GM12872 (cell line): Measurements from ENCODE around the gene KCNJ4.

Source experiments
- CTCF ChIP-seq: IDR thresholded peaks from 3 replicates; pipeline ENCODE4 v1.5.1; 2011; ENCODE audit warnings: low read depth, mild to moderate bottlenecking, low read length, moderate library complexity; ENCODE audit not compliant: insufficient read depth

KCNJ4 gene

DNA sequence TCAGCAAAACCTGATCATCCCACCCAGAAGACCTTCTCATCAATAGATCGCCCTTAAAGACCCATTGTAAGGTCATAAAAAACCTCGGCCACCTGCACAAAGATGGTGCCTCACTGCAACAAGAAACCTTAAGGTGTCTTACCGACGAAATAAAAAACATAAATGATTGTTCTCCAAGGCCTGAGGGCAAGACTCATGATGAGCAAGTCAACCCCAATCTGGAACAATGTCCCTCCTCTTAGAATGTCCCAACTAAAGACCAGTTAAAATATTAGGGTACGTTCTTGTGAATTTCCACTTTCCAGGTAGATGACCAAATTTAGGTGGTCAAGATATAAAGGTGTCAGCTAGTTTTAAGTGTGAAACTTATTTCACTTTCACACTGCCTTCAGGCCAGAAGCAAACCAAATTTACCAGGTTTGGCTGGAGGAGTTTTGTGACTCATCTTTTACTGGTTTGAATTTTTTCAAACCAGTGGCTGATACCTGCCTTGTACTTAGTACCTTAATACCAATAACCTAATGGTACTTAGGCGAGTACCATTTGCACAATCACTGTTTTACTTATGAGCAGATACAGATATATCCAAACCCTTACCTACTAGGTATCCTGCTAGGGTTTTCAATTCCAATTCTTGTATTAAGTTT is 27.8 kb upstream of the KCNJ4 start:
- no peak for TF ChIP-seq CTCF

- TF ChIP-seq CTCF, result no peak
Measured at GRCh38 chr22:38481871-38482332, 26.9 kb upstream of the KCNJ4 start.

GRCh38 chr22:38481162-38481870 is 26.3 kb upstream of the KCNJ4 start:
- no peak for TF ChIP-seq CTCF

- TF ChIP-seq CTCF, result no peak
Measured at GRCh38 chr22:38479096-38479837, 24.3 kb upstream of the KCNJ4 start.

- TF ChIP-seq CTCF, result no peak
Measured at GRCh38 chr22:38477585-38477984, 22.6 kb upstream of the KCNJ4 start.

GRCh38 chr22:38474003-38474607 is 19.1 kb upstream of the KCNJ4 start:
- no peak for TF ChIP-seq CTCF

DNA sequence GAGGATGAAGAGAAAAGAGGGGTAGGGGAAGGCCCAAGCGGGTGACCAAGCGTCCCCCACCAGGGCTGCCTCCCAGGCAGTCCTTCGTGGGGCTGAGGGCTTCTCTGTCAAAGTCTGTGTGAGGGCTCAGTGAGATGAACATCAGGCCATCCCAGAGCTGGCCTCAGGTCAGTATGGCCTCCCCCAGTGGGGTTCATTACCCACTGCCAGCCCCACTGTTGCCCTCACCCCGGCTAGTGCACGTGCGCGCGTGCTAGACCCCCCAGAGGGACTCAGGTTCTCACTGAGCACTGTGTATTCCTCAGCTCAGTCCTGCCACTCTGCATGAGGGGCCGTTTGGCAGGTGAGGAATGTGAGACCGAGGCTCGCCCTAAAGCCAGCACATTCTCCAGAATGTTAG is 16.2 kb upstream of the KCNJ4 start:
- TF ChIP-seq CTCF, result no peak
